ENCODE results near the gene C1orf56.
A peak's percentile ranks its signal among the peaks of the same experiment; 100 is the strongest.
"Not testable (repeated sequence)": the region's sequence is repeated elsewhere in the genome, so short reads cannot be mapped to it uniquely, and the experiment has no call there.

Gene C1orf56

GRCh38 chr1:151065089-151065645 lies 17.6 kb downstream of the C1orf56 start:
- DNase-seq = no peak

- no peak for DNase-seq
Measured at GRCh38 chr1:151067185-151067584, 19.6 kb downstream of the C1orf56 start.

GRCh38 chr1:151069103-151069486 lies 21.5 kb downstream of the C1orf56 start:
- DNase-seq = no peak

- peak; percentile 91 for DNase-seq
Measured at GRCh38 chr1:151070474-151071276, 23.1 kb downstream of the C1orf56 start, which contains the start of gene GABPB2. Gene GABPB2 (plus strand): TSS chr1:151070761. CDS start chr1:151088190, 17,429 bp downstream.

- no peak for DNase-seq
Measured at GRCh38 chr1:151072224-151072623, 24.7 kb downstream of the C1orf56 start.

GRCh38 chr1:151085953-151086559 lies 38.5 kb downstream of the C1orf56 start:
- DNase-seq = no peak

GRCh38 chr1:151097426-151097825 lies 49.9 kb downstream of the C1orf56 start:
- DNase-seq = not testable (repeated sequence)

- DNase-seq = no peak
Measured at GRCh38 chr1:151098126-151098525, 50.6 kb downstream of the C1orf56 start.
